GM12874 (cell line): ENCODE measurements around the gene ZNF329.

Experiments
- TF ChIP-seq, protein P1 (sequence below): IDR thresholded peaks from 2 replicates; pipeline ENCODE4 v1.5.1; 2011; ENCODE audit warnings: low read depth, mild to moderate bottlenecking, control low read depth, low read length, moderate library complexity; ENCODE audit not compliant: insufficient read depth

The ZNF329 gene

DNA sequence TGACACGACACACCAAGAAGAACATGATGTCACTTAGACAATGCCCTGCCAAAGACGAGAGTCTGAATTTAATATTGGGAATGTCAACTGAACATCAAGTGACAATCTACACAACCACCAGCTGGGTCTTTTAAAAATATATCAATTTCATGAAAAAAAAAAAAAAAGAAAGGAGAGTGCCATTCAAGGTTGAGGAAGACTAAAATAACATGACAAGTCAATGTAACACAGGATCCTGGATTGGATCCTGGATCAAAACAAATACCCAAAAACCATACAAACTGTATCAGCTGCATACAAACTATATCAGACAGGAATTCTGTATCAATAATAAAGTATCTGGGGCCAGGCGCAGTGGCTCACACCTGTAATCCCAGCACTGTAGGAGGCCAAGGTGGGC is 4.7 kb downstream of the ZNF329 start:
- TF ChIP-seq, protein P1, sequence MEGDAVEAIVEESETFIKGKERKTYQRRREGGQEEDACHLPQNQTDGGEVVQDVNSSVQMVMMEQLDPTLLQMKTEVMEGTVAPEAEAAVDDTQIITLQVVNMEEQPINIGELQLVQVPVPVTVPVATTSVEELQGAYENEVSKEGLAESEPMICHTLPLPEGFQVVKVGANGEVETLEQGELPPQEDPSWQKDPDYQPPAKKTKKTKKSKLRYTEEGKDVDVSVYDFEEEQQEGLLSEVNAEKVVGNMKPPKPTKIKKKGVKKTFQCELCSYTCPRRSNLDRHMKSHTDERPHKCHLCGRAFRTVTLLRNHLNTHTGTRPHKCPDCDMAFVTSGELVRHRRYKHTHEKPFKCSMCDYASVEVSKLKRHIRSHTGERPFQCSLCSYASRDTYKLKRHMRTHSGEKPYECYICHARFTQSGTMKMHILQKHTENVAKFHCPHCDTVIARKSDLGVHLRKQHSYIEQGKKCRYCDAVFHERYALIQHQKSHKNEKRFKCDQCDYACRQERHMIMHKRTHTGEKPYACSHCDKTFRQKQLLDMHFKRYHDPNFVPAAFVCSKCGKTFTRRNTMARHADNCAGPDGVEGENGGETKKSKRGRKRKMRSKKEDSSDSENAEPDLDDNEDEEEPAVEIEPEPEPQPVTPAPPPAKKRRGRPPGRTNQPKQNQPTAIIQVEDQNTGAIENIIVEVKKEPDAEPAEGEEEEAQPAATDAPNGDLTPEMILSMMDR = no peak

DNA sequence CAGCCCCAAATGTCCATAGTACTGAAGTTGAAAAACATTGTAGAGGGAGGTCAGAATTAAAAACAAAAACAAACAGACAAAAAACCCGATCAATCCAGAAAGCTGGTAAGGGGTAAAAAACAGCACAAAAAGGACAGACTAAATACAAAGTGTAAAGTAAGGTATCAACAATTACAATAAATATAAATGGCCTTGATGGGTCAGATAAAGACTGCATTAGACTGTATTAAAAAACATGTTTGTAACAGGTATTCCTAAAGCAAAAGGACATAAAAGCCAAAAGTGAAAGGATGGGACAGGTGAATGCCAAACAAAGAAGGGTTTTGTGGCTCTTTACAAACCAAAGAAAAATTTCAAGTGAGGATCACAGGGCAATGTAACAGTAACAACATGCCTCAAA is 16.3 kb downstream of the ZNF329 start:
- TF ChIP-seq, protein P1 = no peak

GRCh38 chr19:58129284-58129683 is 21.3 kb downstream of the ZNF329 start:
- TF ChIP-seq, protein P1 = no peak

DNA sequence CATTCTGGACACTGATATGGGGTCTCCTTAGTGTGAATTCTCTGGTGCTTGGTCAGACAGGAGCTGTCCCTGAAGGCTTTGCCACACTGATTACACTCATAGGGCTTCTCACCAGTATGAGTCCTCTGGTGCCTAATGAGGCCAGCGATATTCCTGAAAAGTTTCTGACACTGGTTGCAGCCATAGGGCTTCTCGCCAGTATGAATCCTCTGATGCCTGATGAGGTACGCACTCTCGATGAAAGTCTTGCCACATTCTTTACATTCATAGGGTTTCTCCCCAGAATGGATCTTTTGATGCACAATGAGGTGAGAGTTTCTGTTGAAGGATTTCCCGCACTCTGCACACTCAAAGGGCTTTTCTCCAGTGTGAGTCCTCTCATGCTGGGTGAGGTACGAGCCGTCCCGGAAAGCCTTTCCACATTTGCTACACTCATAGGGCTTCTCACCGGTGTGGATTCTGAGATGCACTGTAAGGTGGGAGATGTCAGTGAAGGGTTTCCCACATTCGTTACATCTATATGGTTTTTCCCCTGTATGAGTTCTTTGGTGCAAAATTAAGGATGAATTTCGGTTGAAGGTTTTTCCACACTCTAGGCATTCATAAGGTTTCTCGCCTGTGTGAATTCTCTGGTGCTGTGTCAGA is 22.4 kb downstream of the ZNF329 start:
- TF ChIP-seq, protein P1 = no peak

- TF ChIP-seq, protein P1 = no peak
Measured at GRCh38 chr19:58123354-58123753, 27.2 kb downstream of the ZNF329 start.

DNA sequence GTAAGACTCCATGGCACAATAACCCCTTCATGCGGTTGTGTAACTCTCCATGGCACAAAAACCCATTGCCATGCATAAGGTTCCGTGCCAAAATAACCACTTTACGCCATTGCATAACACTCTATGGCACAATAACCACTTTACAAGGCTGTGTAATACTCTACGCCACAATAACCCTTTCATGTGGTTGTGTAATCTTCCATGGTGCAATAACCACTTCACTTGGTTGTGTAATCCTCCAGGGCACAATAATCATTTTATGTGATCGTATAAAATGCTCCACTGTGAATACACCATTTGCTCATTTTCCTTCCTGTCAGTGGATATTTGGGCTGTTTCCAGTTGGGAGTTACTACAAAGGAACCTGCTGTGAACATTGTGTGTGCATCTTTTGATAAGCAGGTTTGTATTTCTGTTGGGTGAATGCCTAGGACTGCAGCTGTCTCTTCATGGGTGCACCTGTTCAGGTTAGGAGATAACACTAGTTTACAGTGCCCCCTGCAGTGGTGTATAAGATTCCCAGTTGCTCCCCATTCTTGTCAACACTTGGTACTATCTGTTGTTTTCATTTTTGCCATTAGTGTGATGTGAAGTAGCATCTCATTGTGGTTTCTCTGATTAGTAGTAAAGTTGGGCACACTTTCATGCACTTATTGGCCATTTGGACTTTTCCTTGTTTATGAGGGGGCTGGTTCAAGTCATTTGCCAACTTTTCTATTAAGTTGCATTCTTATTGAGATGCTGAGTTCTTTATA is 31.4 kb downstream of the ZNF329 start:
- TF ChIP-seq, protein P1 = no peak

GRCh38 chr19:58117841-58118575 is 32.6 kb downstream of the ZNF329 start:
- TF ChIP-seq, protein P1 = no peak
